IPS DF 6.9 (cell line): ENCODE results near the gene VSTM2A.

ENCODE experiments used
- DNase-seq: peaks from one replicate; pipeline ENCODE4 v3.0.0-alpha.2; 2013; ENCODE audit warnings: low read depth, low spot score
- H3K27ac ChIP-seq: one replicate; pipeline ENCODE4 v1.5.1; 2013; ENCODE audit warnings: low read length, control low read depth
- H3K27me3 ChIP-seq: 2 replicates; pipeline ENCODE4 v1.6.1; 2013; ENCODE audit warnings: mild to moderate bottlenecking, low read length; ENCODE audit not compliant: control insufficient read depth, insufficient read depth
- H3K36me3 ChIP-seq: 2 replicates; pipeline ENCODE4 v1.6.1; 2013; ENCODE audit warnings: low read length; ENCODE audit not compliant: control insufficient read depth, insufficient read depth
- H3K4me1 ChIP-seq: 2 replicates; pipeline ENCODE4 v1.6.1; 2013; ENCODE audit warnings: low read length; ENCODE audit not compliant: control insufficient read depth, insufficient read depth
- H3K4me3 ChIP-seq: 2 replicates; pipeline ENCODE4 v1.5.1; 2013; ENCODE audit warnings: mild to moderate bottlenecking, low read length
- H3K9me3 ChIP-seq: 2 replicates; pipeline ENCODE4 v1.6.1; 2013; ENCODE audit warnings: low read length, inconsistent platforms; ENCODE audit not compliant: control insufficient read depth, insufficient read depth
- WGBS: extraction: QIAGEN DNeasy Blood & Tissue Kit; methylation state at CpG from one replicate; pipeline ENCODE4 v1.1.7; 2013; ENCODE audit warnings: mixed read lengths, missing lambda C conversion rate; ENCODE audit not compliant: insufficient read length, insufficient coverage; 5-methylcytosine and 5-hydroxymethylcytosine counted together

VSTM2A gene

DNA sequence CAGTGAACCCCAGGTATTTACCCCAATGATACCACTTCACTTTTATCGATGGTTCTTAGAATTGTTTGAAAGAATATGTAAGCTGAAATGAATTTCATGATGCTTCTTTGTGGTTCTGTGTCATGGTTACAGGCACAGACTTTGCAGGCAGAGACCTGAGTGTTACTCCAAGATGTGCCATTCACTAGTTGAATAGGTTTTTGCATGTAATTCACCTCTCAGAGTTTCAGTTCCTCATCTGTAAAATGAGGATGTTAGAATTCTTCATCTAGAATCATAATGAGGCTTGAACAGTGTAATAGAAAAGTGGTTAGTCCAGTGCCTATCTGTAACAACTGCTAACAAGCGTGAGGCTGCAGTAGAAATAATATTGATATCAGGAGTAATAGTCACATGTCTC lies 54.6 kb downstream of the VSTM2A start:
- H3K4me1 ChIP-seq = no peaks in the 10 kb centered on the region
- no peaks in the 10 kb centered on the region for H3K27me3 ChIP-seq
- H3K27ac ChIP-seq = no peak overlapping the region
- H3K9me3 ChIP-seq = no peaks in the 10 kb centered on the region
- DNase-seq = no peak
- H3K4me3 ChIP-seq = no peak overlapping the region
- WGBS = no CpG with 5 or more reads among the region's 2 CpGs
- no peaks in the 10 kb centered on the region for H3K36me3 ChIP-seq

DNA sequence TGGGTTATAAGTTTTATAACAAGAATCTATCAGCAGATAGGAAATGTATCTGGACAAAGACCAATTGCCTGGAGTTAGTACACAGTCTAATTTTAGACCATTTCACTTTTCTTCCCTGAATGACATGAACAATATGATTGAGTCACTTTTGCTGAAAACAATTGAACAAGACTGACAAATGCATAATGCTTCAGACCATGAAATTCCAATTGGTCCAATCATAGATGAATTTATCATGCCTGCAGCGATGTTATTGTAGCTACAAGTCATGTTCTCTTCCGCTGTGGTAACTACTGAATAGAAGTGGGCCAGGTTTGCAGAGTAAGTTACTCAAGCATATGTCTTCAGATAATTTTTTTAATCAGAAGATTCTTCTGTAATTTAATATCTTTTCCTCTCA lies 73.4 kb downstream of the VSTM2A start:
- no CpG with 5 or more reads among the region's 2 CpGs for WGBS
- no peaks in the 10 kb centered on the region for H3K27me3 ChIP-seq
- no peak overlapping the region for H3K27ac ChIP-seq
- H3K36me3 ChIP-seq = no peaks in the 10 kb centered on the region
- DNase-seq = no peak
- no peaks in the 10 kb centered on the region for H3K4me1 ChIP-seq
- no peak overlapping the region for H3K4me3 ChIP-seq
- H3K9me3 ChIP-seq = no peaks in the 10 kb centered on the region
